HFFc6 (cell line): ENCODE results near the gene ZMAT1. TPM values are rescaled to one million over a fixed set of nuclear protein-coding genes. Genes with fewer than 3 reads are reported as not detected.
A peak's percentile ranks its signal among the peaks of the same experiment; 100 is the strongest.
"Not testable (repeated sequence)": the region's sequence is repeated elsewhere in the genome, so short reads cannot be mapped to it uniquely, and the experiment has no call there.

Source experiments
- DNase-seq: peaks from one replicate; pipeline ENCODE4 v3.0.0-alpha.2; 2018
- H3K27ac Mint-ChIP-seq: 2 replicates; pipeline ENCODE4 v1.8.0; 2020; ENCODE audit warnings: mild to moderate bottlenecking, mixed read lengths
- H3K27me3 Mint-ChIP-seq: 2 replicates; pipeline ENCODE4 v1.8.0; 2021; ENCODE audit warnings: mild to moderate bottlenecking, moderate library complexity, mixed read lengths; ENCODE audit not compliant: insufficient read depth
- H3K36me3 Mint-ChIP-seq: 2 replicates; pipeline ENCODE4 v1.8.0; 2021; ENCODE audit warnings: low read depth, mixed read lengths
- H3K4me1 Mint-ChIP-seq: 2 replicates; pipeline ENCODE4 v1.8.0; 2020; ENCODE audit warnings: low read depth, mixed read lengths
- H3K4me3 Mint-ChIP-seq: 2 replicates; pipeline ENCODE4 v1.8.0; 2020; ENCODE audit warnings: mild to moderate bottlenecking, moderate library complexity, mixed read lengths
- H3K9me3 Mint-ChIP-seq: 2 replicates; pipeline ENCODE4 v1.8.0; 2020; ENCODE audit warnings: mild to moderate bottlenecking, mixed read lengths
- long read RNA-seq: library from polyadenylated mRNA; unstranded; transcript quantifications from one replicate; pipeline ENCODE4 v2.0.0, GENCODE V29; 2019
- total RNA-seq, 6 experiments: library from RNA; stranded (reverse); fragmentation: NEBNext Ultra II Directional; extraction: Animal tissue kit (Norgen Biotek cat#: 25700); gene quantifications; 2 replicates in 1 of 6; 3 replicates in 5 of 6; pipeline ENCODE4 v1.2.3, GENCODE V29; 2021
- TF ChIP-seq, protein P1 (sequence below): fragments of 200-600 bp; sonication (generic); IDR thresholded peaks from 2 replicates; pipeline ENCODE4 v1.5.0; 2021; ENCODE audit warnings: antibody characterized with exemption, mild to moderate bottlenecking

ZMAT1 gene
- 1 to 10 TPM in 2 of 6 experiments, under 1 TPM in 4; 0.18 to 1.8 (median 0.27) TPM for total RNA-seq
- long read RNA-seq, partial matches to known transcripts: 0 of 2 reads
- long read RNA-seq, other reads (novel, unspliced or antisense): 2 of 2 reads

DNA sequence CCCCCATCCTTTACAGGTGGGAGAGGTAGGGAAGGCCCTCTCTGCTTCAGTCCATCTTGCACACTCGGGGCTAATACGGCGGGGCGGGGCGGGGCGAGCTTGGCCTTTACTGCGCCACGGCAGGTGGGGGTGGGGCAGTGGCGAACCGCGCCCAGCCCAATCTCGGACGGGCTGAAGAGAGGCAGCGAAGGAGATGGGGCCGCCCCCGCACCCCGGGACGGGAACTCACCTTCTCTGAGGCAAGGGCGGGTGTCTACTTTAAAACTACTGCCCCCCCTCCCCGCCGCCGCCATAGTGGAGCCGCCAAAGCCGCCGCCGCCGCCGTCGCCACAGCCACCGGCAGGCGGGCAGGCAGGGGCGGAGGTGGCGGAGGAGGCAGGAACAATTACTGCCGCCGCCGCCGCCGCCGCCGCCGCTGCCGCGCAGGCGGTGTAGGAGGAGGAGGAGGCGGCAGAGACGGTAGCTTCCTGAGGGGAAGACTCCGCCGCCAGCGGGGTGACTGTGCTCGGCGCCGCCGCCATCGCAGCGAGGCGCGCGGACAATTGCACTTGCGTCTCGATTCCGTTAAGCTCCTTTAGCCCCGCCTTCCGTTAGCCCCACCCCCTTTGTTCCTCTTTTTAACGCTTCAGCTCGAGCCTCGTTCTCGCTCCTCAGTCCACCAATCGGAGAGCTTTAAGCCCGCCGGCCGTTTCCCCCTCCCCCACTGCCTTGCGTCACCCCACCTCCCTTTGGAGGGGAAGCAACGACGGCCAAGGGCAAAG is at the start of gene ZMAT1:
Gene ZMAT1 (minus strand): TSS at position 540 of the 761 bp plus-strand sequence. CDS start 19 bp downstream, at position 521.
- Mint-ChIP-seq H3K27me3 (peaks cover 1% of the 10 kb centered on the region; the same call in 1 of the 2 replicates), H3K4me3 (peak within 1 kb of the TSS; percentile 84), H3K4me1 (peaks cover 13% of the 10 kb centered on the region; the same call in 1 of the 2 replicates), H3K36me3 (no peaks in the 10 kb centered on the region), H3K9me3 (no peaks in the 10 kb centered on the region), H3K27ac (peak within 1 kb of the TSS; percentile 65)
- peak; percentile 76 for DNase-seq
- TF ChIP-seq, protein P1, sequence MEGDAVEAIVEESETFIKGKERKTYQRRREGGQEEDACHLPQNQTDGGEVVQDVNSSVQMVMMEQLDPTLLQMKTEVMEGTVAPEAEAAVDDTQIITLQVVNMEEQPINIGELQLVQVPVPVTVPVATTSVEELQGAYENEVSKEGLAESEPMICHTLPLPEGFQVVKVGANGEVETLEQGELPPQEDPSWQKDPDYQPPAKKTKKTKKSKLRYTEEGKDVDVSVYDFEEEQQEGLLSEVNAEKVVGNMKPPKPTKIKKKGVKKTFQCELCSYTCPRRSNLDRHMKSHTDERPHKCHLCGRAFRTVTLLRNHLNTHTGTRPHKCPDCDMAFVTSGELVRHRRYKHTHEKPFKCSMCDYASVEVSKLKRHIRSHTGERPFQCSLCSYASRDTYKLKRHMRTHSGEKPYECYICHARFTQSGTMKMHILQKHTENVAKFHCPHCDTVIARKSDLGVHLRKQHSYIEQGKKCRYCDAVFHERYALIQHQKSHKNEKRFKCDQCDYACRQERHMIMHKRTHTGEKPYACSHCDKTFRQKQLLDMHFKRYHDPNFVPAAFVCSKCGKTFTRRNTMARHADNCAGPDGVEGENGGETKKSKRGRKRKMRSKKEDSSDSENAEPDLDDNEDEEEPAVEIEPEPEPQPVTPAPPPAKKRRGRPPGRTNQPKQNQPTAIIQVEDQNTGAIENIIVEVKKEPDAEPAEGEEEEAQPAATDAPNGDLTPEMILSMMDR: no peak

DNA sequence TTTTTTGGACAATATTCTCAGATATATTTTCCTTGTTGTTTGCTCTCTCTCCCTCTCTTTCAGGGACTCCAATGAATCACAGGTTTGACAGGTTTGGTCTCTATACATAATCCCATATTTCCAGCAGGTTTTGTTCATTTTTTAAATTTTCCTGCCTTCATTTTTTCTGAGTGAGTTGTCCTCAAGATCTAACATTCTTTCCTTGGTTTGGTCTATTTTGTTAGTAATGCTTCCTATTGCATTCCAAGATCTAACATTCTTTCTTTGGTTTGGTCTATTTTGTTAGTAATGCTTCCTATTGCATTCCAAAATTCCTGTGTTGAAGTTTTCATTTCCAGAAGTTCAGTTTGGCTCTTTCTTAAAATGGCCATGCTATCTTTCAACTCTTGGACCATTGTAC is 45.3 kb upstream of the ZMAT1 start:
- peaks cover 9% of the 10 kb centered on the region for H3K9me3 Mint-ChIP-seq

DNA sequence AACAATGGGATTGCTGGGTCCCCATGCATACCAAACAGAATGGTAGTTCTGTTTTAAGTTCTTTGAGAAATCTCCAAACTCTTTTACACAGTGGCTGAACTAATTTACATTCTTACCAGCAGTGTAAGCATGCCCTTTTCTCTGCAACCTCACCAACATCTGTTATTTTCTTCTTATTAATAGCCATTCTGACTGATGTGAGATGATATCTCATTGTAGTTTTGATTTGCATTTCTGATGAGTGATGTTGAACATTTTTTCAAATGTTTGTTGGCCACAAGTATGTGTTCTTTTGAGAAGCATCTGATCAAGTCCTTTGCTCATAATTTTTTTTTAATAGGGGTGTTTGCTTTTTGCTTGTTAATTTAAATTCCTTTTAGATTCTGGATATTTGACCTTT is 41.2 kb upstream of the ZMAT1 start:
- peak; percentile 76 for DNase-seq

More for the DNA sequence above, 45.3 kb upstream of the ZMAT1 start:
- Mint-ChIP-seq H3K27me3 (peaks cover 2% of the 10 kb centered on the region; the same call in 1 of the 2 replicates), H3K4me1 (peaks cover 49% of the 10 kb centered on the region), H3K4me3 (peak overlapping the region; percentile 38), H3K36me3 (peaks cover 16% of the 10 kb centered on the region; the same call in 1 of the 2 replicates), H3K27ac (peak overlapping the region; percentile 82)
- peak; percentile 40 for DNase-seq
- TF ChIP-seq, protein P1: no peak

DNA sequence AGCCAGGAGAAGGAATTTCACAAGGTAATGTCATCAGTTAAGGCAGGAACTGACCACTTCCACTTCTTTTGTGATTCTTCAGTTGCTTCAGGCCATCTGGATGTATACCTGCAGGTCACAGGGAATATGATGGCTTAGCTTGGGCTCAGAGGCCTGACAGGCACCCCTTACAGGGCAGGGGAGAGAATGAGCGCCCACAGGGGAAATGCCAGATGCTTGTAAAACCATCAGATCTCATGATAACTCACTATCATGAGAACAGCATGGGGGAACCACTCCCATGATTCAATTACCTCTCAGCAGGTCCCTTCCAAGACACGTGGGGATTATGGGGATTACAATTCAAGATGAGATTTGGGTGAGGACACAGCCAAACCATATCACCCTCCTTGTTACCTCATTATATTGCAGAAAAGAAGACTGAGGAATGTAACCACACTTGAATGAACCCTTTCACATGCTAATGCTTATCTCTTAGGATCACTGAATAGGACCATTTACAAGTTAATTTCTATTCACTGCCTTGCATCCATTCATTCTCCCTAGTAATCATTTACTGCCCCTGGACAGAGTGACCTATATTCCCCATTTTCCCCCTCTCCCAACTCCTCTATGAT is 33.2 kb upstream of the ZMAT1 start:
- not testable (repeated sequence) for H3K4me3 Mint-ChIP-seq, H3K4me1 Mint-ChIP-seq, DNase-seq, H3K9me3 Mint-ChIP-seq, H3K27me3 Mint-ChIP-seq, H3K27ac Mint-ChIP-seq, H3K36me3 Mint-ChIP-seq

More for the DNA sequence above, 41.2 kb upstream of the ZMAT1 start:
- TF ChIP-seq, protein P1: no peak
- H3K9me3 Mint-ChIP-seq: peaks cover 9% of the 10 kb centered on the region
- H3K36me3 Mint-ChIP-seq: peaks cover 16% of the 10 kb centered on the region; the same call in 1 of the 2 replicates
- H3K4me3 Mint-ChIP-seq: no peak overlapping the region
- peaks cover 49% of the 10 kb centered on the region for H3K4me1 Mint-ChIP-seq
- H3K27me3 Mint-ChIP-seq: peaks cover 2% of the 10 kb centered on the region; the same call in 1 of the 2 replicates
- H3K27ac Mint-ChIP-seq: no peak overlapping the region; the same call in 1 of the 2 replicates

DNA sequence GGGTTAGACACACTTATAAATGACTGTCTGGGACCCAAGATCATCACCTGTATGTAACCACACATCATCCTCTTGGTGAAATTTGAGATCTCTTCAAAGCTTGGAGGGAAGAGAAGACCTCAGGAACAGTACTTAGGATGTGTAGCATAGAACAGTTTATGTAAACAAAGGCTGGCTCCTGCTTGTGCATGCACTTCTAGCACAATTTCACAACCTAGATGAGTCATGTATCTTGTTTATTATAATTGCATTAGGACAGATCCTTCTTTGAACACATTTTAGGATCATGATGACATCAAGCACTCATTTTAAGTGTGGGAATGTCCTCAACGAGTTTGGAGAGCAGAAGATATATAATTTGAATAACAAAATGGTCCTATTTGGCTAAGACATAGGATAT is 26.3 kb upstream of the ZMAT1 start:
- TF ChIP-seq, protein P1: no peak
- peaks cover 17% of the 10 kb centered on the region for H3K4me1 Mint-ChIP-seq
- H3K9me3 Mint-ChIP-seq: peaks cover under 1% of the 10 kb centered on the region
- H3K4me3 Mint-ChIP-seq: peak overlapping the region; percentile 68
- peak; percentile 44 for DNase-seq
- H3K27me3 Mint-ChIP-seq: peaks cover 1% of the 10 kb centered on the region; the same call in 1 of the 2 replicates
- peak overlapping the region; percentile 32; the same call in 1 of the 2 replicates for H3K27ac Mint-ChIP-seq
- peaks cover 1% of the 10 kb centered on the region for H3K36me3 Mint-ChIP-seq
